Psoas muscle (tissue), 8 donors: Measurements from ENCODE around the gene ZSCAN22. TPM values are rescaled to one million over a fixed set of nuclear protein-coding genes. Genes with fewer than 3 reads are reported as not detected.
"Not testable (repeated sequence)": the region's sequence is repeated elsewhere in the genome, so short reads cannot be mapped to it uniquely, and the experiment has no call there.

Experiments used
- ATAC-seq, 4 donors: fragments of 200-7000 bp; cut with Tn5 transposase; one replicate each; pipeline ENCODE4 v1.9.1; 2020; ENCODE audit warnings: moderate library complexity in 3 of 4, mild to moderate bottlenecking in 2 of 4
- DNase-seq, 2 donors: peaks; one replicate each; pipeline ENCODE4 v3.0.0-alpha.2; 2020
- H3K27ac ChIP-seq: fragments of 200-600 bp; one replicate; pipeline ENCODE4 v1.8.0; 2022
- H3K27me3 ChIP-seq, 3 donors: fragments of 200-600 bp in 1 of 3; one replicate each; pipeline versions ENCODE4 v1.6.1 to v1.8.0; 2013 to 2022; ENCODE audit warnings: low read length in 2 of 3, mild to moderate bottlenecking in 2 of 3, moderate library complexity in 1 of 3; ENCODE audit not compliant: insufficient read depth in 3 of 3
- H3K36me3 ChIP-seq, 2 donors: fragments of 200-600 bp in 1 of 2; one replicate each; pipeline versions ENCODE4 v1.6.1 to v1.8.0; 2013 to 2022; ENCODE audit warnings: low read depth in 1 of 2, mild to moderate bottlenecking in 1 of 2, moderate library complexity in 1 of 2; ENCODE audit not compliant: insufficient read depth in 1 of 2
- H3K4me1 ChIP-seq: fragments of 200-600 bp; one replicate; pipeline ENCODE4 v1.8.0; 2022
- H3K4me3 ChIP-seq: fragments of 200-600 bp; one replicate; pipeline ENCODE4 v1.8.0; 2022; ENCODE audit warnings: mild to moderate bottlenecking
- H3K9me3 ChIP-seq: fragments of 200-600 bp; one replicate; pipeline ENCODE4 v1.8.0; 2022
- CTCF ChIP-seq: fragments of 200-600 bp; IDR thresholded peaks from one replicate; pipeline ENCODE4 v1.8.0; 2022; ENCODE audit warnings: antibody characterized with exemption
- WGBS, 3 donors: extraction: QIAGEN DNeasy Blood & Tissue Kit; methylation state at CpG; one replicate each; pipeline versions ENCODE4 v1.1.6 to v1.1.7; 2013; 5-methylcytosine and 5-hydroxymethylcytosine counted together
- intact Hi-C, 2 donors: fragments of 100-400 bp; cut with DNase I; formaldehyde crosslinking; loops; one replicate each; pipeline versions ENCODE4 v1.11.0 to v1.14.2; 2022
- polyA plus RNA-seq, 3 donors: library from polyadenylated mRNA; stranded (reverse); fragments of 200-250 nt; gene quantifications; one replicate each; pipeline ENCODE4 v1.2.3, GENCODE V29; 2013
- total RNA-seq, 4 donors: library from RNA; stranded (reverse); fragmentation: NEBNext Ultra II Directional in 2 of 4; extraction: Animal tissue kit (Norgen Biotek cat#: 25700) in 2 of 4; gene quantifications; one replicate each; pipeline versions ENCODE4 v1.2.1 to v1.2.4, GENCODE V29; 2021 to 2023
- donor health status: healthy with polysubstance abuse.
- donor health status: DM: no; HTN: no; CAD: no; lungs with moderate emphysema.
- donor health status: Bipolar disorder and iron deficiency.
- donor health status: healthy.
- donor health status: DM: yes; HTN: yes; CAD: no.
- donor health status: DM: no; HTN: no; CAD: no.
- donor health status: DM: no; HTN: no; CAD: no.
- donor health status: DM: yes; HTN: yes; CAD: no.

ZSCAN22 gene
- total and polyA plus RNA-seq, 7 donors = 1.1 to 3.1 (median 2.0) TPM

GRCh38 chr19:58338336-58338735, 11.5 kb downstream of the ZSCAN22 start:
- Histone ChIP-seq H3K27ac (no peak overlapping the region), H3K4me1 (no peaks in the 10 kb centered on the region), H3K4me3 (no peak overlapping the region), H3K9me3 (no peaks in the 10 kb centered on the region), H3K36me3 (peaks cover 9 to 62% of the 10 kb centered on the region in 2 donors), H3K27me3 (no peaks in the 10 kb centered on the region)
- ATAC-seq (no peak), DNase-seq (no peak)
- intact Hi-C loops = no loop called here
- TF ChIP-seq CTCF = no peak
- WGBS, 3 donors = 97% methylated on average over 11 of the region's 11 CpGs

GRCh38 chr19:58338825-58339558, 12.2 kb downstream of the ZSCAN22 start:
- Histone ChIP-seq H3K9me3 (no peaks in the 10 kb centered on the region), H3K4me1 (no peaks in the 10 kb centered on the region), H3K4me3 (no peak overlapping the region), H3K36me3 (peaks cover 9 to 62% of the 10 kb centered on the region in 2 donors), H3K27ac (no peak overlapping the region), H3K27me3 (no peaks in the 10 kb centered on the region)
- no peak for TF ChIP-seq CTCF
- DNase-seq (no peak), ATAC-seq (no peak)
- intact Hi-C loops = no loop called here
- 75 to 79% (median 75%) methylated on average over 30 of the region's 30 CpGs for WGBS, 3 donors

GRCh38 chr19:58345558-58345957, 18.8 kb downstream of the ZSCAN22 start:
- no peak for ATAC-seq

GRCh38 chr19:58346961-58347929, 20.5 kb downstream of the ZSCAN22 start:
- Histone ChIP-seq H3K4me1 (no peaks in the 10 kb centered on the region), H3K27me3 (peaks cover 0 to 38% (median 11%) of the 10 kb centered on the region in 3 donors), H3K27ac (peak overlapping the region; percentile 53), H3K9me3 (no peaks in the 10 kb centered on the region), H3K4me3 (peak overlapping the region; percentile 73), H3K36me3 (no peaks in the 10 kb centered on the region)
- no peak for TF ChIP-seq CTCF
- ATAC-seq (peak; percentile 83 to 95 (median 86)), DNase-seq (peak; percentile 54 to 73)
- intact Hi-C loops = no loop called here
- WGBS, 3 donors = 1 to 2% (median 2%) methylated on average over 55 to 82 of the region's 82 CpGs

More at GRCh38 chr19:58345558-58345957, 18.8 kb downstream of the ZSCAN22 start:
- intact Hi-C loops = no loop called here
- no peaks in the 10 kb centered on the region for H3K4me1 ChIP-seq
- peaks cover 0 to 34% (median 7%) of the 10 kb centered on the region in 3 donors for H3K27me3 ChIP-seq
- WGBS, 3 donors = 66 to 71% (median 69%) methylated on average over 5 of the region's 5 CpGs
- no peaks in the 10 kb centered on the region for H3K9me3 ChIP-seq
- no peak overlapping the region for H3K27ac ChIP-seq
- H3K4me3 ChIP-seq = no peak overlapping the region
- DNase-seq = no peak
- no peak for TF ChIP-seq CTCF
- peaks cover 0 to 9% of the 10 kb centered on the region in 2 donors for H3K36me3 ChIP-seq

GRCh38 chr19:58348080-58348479, 21.3 kb downstream of the ZSCAN22 start:
- intact Hi-C loops, DNase-seq, H3K9me3 ChIP-seq, H3K4me1 ChIP-seq, ATAC-seq, H3K27ac ChIP-seq, H3K36me3 ChIP-seq: not testable (repeated sequence)
- Histone ChIP-seq H3K4me3 (peak overlapping the region; percentile 73), H3K27me3 (peaks cover 0 to 38% (median 11%) of the 10 kb centered on the region in 3 donors)
- 11 to 22% (median 16%) methylated on average over 12 of the region's 12 CpGs for WGBS, 3 donors
